HG02763 (cell line): ENCODE data around the gene CACNG4.

Experiments
- ATAC-seq: cut with Tn5 transposase; IDR thresholded peaks from one replicate; pipeline ENCODE4 v1.9.1; 2021; ENCODE audit warnings: mild to moderate bottlenecking, moderate library complexity; ENCODE audit not compliant: unreplicated experiment

The CACNG4 gene

DNA sequence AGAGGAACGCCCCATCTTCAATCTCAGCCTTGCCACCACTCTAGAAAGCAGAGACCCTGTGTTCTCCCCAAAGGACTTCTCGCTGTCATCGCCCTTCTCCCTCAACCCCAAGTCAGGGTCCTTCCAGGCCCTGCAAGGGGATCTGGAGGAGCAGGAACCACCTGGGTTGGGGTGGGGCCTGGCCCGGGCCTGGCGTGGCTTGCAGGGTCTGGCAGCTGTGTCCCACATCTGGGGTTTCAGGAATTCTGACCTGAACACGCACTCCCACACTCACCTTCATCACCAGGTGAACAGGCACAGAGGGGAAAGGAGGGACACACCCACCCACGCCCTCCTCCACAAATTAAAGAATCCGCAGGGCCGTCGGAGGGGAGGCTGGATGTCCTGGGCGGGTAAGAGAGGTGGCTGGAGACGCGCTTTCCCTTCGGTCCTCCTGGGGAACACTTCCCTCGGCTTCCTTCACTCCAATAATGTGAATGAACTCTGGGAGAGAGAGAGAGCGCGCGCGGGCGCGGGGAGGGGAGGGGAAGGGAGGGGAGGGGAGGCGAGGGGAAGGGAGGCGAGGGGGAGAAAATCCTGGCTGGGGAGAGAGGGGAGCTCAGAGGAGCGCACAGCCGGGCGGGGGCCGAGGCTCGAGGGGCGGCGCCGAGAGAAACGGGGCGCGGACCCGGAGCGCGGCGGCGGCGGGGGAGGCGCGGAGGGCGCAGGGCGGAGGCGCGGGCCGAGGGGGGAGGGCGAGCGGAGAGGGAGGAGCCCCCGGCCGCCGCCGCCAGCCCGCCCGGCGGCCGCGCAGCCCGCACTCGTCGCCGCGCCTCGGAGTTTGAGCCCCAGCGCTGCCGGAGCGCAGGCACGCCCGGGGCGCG is at the start of gene CACNG4:
CACNG4 (plus strand) TSS at position 799 of the 863 bp plus-strand sequence. CDS start 205 bp downstream, outside the sequence.
- no peak for ATAC-seq

DNA sequence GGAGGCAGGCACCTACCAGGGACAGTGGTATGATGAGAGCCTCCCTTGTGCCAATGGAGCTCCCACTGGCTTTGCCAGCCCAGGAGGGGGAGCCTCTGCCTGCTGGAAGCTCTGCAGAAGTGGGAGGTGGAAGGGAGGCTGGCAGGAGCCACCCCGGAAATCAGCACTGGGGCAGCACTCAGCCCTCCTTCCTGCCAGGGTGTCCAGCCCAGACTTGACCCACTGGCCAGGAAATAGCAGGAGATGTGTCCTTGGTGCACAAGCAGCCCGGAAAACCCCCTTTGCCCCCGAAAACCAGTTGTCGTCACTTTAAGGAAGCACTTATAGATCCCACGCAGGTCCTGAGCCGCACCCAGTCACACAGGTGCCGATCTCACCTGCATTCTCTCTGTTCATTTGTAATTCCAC is 49.3 kb upstream of the CACNG4 start:
- no peak for ATAC-seq

DNA sequence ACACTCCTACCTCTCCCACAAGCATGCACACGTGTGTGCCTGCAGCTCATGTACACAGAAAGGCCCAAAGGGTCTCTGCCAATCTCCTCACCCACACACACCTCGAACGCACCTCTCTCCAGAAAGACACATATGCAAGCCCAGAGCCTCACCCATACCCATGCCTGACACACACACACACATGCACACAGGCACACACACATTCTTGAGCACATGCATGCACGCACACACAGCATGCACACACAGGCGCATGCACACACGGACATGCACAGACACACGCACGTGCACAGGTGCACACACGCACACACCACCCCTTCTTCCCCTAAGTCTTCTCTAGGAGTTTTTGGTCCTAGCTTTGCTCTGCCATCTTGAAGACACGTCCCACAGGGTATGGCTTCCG is 48.7 kb upstream of the CACNG4 start:
- no peak for ATAC-seq

DNA sequence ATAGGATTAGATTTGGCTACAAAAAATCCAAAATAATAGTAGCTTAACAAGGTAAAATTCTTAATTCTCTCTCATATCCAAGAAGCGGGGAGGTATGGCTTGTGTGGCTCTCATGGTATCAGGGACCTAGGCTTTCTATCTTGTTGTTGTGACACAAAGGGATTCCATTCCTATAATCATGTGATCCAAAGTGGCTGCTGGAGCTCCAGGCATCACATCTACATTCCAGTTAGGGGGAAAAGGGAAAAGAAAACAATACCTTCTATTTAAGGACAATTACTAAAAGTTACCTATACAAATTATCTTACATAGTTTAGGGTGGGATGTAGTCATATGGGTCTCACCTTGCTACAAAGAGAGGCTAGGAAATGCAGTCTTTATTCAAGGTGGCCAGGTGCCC is 47.6 kb upstream of the CACNG4 start:
- no peak for ATAC-seq

DNA sequence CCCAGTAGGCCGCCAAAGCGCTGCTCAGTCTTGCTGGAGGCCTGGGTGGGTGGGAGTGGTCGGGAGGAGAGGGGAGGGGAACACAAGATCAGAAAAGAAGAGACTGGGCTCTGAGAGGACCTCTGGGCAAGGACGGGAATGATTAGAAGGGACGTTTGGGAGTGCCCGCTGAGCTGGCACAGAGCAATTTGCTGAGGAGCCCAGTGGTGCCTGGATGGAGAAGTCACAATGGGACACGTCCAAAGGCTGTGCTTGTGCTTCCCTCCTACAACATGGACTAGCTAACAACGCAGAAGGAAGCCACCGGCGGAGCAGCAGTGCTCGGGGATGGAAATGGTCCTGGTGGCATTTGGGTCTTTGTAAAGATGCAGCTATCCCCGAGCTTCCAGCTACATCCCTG is 45.6 kb upstream of the CACNG4 start:
- ATAC-seq, result no peak

GRCh38 chr17:66920435-66920834 is 44.1 kb upstream of the CACNG4 start:
- no peak for ATAC-seq

DNA sequence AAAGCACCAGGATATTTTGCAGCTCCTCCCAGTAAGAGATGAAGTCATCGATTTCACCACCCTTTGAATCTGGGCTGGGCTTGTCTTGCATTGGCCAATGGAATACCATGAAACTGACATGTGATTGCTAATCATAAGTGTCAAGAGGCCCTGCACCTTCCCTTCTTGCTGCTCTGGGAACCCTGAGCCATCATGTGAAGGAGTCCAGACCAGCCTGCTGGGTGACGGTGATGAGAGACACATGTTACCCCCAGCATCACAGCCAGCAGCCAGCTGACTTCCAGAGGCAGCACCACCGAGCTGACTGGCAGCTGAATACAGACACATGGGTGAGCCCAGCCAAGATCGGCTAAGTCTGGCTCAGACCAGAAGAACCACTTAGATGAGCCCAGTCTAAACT is 43.6 kb upstream of the CACNG4 start:
- ATAC-seq, result no peak

GRCh38 chr17:66923886-66924285 is 40.6 kb upstream of the CACNG4 start:
- ATAC-seq, result no peak

DNA sequence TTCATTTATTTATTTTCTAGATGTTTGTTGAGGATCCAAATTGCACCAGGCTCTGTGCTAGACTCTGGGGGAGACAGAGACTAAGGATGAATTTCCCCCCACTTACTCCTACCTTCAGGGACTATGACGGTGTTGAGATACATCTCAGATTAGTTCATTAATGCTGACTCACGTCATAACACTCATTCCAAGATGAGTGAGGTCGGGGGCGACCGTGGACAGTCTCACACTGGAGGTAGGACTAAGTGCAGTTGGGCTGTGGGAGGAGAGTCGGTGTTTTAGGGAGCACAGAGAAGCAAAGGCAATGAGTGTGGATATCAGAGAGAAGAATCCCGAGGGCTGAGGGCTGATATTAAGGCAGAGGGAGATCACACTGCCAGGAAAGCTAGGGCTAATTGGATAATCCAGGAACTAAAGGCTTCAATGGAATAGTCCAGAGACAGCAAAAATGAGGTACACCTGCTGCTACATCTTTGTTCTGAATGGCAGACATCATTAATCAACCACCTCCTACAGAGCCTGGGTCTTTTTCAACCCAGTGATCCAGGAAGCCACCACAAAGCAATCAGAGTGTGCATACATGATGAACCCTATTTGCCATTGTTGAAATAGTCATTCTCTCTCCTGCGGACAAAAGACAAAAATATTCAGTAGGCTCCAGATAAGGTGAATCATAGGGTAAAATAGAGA is 38.6 kb upstream of the CACNG4 start:
- ATAC-seq, result no peak

DNA sequence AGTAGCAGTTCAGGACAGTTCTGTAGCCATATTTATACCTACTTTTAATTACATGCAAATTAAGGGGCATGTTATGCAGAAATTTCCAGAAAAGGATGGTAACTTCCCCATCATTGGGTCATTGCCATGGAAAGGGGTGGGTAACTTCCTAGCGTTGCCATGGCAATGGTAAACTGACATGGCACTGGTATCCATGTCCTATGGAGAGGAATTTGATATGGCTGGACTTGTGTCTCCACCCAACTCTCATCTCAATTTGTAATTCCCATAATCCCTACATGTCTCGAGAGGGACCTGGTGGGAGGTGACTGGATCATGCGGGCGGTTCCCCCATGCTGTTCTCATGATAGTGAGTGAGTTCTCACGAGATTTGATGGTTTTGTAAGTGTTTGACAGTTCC is 35.6 kb upstream of the CACNG4 start:
- ATAC-seq, result no peak

GRCh38 chr17:66929591-66929990 is 34.9 kb upstream of the CACNG4 start:
- ATAC-seq, result no peak

GRCh38 chr17:66930933-66931332 is 33.6 kb upstream of the CACNG4 start:
- ATAC-seq, result no peak

DNA sequence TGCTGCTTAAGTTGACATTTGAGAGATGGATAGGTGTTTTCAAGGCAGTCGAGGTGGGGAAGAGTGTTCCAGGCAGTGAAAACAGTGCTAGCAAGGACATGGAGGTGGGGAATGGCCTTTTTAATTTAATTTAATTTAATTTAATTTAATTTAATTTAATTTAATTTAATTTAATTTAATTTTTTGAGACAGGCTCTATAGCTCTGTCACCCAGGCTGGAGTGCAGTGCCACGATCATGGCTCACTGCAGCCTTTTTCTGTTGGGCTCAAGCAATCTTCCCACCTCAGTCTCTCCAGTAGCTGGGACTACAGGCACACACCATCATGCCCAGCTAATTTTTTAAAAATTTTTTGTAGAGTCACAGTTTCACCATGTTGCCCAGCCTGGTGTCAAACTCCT is 32.2 kb upstream of the CACNG4 start:
- no peak for ATAC-seq

DNA sequence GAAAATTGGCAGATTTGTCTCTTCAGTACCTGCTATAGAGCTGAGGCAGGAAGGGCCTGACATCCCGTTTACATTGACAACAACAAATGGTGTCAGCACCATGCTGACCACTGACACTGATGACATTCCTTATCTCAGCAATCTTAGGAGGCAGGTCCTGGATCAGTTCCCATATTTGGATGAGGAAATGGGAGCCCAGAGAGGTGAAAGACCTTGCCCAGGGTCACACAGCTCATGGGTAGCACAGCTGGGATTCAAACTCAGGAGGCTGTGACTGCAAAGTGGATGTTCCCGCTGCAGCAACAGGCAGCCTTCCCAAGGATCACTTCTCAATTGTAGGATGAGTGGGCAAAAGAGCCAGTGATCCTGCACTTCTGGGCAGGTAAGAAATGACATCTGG is 30.5 kb upstream of the CACNG4 start:
- ATAC-seq, result no peak

GRCh38 chr17:66935717-66936116 is 28.8 kb upstream of the CACNG4 start:
- ATAC-seq, result no peak

GRCh38 chr17:66938656-66939055 is 25.9 kb upstream of the CACNG4 start:
- ATAC-seq, result no peak

- no peak for ATAC-seq
Measured at GRCh38 chr17:66939461-66940114, 24.9 kb upstream of the CACNG4 start.

GRCh38 chr17:66941249-66941648 is 23.3 kb upstream of the CACNG4 start:
- ATAC-seq, result no peak

- ATAC-seq, result no peak
Measured at GRCh38 chr17:66941773-66942450, 22.6 kb upstream of the CACNG4 start.

DNA sequence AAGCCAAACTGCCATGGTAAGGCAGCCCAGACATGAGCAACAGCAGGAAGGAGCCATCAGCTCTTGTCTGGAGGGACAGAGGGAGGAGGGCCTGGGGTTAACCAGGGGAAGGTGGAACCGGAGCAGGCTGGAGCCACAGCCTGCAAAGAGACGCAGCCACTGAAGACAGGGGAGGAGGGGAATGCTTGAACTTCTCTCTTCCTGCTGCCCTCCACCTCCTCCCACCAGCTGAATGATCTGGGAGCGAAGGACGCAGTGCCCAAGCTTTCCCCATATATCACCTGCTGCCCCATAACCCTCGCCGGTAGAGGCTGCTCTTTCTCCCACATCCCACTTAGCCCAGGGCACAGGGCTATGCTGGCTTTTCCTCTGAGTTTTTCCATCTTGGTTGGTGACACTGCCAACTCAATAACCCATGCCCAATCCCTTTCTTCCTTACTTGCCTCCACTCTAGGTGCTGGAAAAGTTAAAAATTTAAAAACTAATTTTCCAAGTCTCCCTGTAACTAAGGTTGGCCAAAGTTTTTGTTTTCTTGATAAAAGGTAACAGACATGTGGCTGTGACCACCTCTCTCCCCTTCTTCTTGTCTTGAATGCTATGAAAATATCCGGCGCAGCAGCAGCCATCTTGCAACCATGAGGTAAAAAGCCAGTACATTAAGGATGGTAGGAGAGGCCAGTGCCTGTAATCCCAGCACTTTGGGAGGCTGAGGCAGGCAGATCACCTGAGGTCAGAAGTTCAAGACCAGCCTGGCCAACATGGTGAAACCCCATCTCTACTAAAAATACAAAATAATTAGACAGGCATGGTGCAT is 21.8 kb upstream of the CACNG4 start:
- ATAC-seq, result no peak
